Measurements from ENCODE around the gene BTBD19.

BTBD19 gene

GRCh38 chr1:44862829-44863401, 54.6 kb downstream of the BTBD19 start:
- DNase-seq: no peak

All from islet precursor cell (in vitro differentiated cells).